ENCODE results near the gene COL4A2. TPM values are rescaled to one million over a fixed set of nuclear protein-coding genes. Genes with fewer than 3 reads are reported as not detected.

COL4A2 gene
- total RNA-seq, 1 donor from 2014 or later = 7.6 TPM

DNA sequence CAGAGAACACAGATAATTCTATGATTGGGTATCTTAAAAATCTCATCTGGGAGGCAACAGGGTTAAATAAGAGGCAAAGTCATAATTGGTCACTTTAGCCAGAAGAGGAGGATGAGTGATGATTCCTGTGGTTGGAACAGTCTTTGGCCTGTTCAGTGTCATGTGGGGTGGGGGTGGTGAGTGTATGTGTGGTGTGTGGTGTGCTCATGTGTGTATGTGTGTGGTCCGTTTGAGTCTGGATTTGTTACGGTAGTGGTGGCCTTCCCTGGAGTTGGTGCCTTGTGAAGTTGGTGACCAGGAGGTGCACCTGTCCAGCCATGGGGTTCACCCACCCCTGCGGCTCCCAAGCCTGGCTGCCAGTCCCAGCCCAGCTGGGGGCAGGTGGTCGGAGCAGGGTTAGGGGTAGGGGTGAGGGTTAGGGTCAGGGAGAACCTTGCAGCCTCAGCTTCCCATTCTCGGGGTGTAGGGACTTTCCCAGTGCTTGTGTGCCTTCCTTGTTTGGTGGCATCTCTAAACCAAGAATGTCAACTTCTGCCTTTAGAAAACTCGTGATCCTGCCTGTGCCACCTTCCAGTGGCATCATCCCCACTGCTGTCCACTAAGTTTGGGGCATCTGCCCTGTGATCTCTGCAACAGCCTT lies 156.9 kb downstream of the COL4A2 start:
- Histone ChIP-seq H3K36me3 (ENCODE audit: control insufficient read depth, insufficient read depth, low read length) (no peaks in the 10 kb centered on the region), H3K27me3 (ENCODE audit: control insufficient read depth, insufficient read depth, low read length) (no peaks in the 10 kb centered on the region)
- no peak for DNase-seq (ENCODE audit: low read depth)

DNA sequence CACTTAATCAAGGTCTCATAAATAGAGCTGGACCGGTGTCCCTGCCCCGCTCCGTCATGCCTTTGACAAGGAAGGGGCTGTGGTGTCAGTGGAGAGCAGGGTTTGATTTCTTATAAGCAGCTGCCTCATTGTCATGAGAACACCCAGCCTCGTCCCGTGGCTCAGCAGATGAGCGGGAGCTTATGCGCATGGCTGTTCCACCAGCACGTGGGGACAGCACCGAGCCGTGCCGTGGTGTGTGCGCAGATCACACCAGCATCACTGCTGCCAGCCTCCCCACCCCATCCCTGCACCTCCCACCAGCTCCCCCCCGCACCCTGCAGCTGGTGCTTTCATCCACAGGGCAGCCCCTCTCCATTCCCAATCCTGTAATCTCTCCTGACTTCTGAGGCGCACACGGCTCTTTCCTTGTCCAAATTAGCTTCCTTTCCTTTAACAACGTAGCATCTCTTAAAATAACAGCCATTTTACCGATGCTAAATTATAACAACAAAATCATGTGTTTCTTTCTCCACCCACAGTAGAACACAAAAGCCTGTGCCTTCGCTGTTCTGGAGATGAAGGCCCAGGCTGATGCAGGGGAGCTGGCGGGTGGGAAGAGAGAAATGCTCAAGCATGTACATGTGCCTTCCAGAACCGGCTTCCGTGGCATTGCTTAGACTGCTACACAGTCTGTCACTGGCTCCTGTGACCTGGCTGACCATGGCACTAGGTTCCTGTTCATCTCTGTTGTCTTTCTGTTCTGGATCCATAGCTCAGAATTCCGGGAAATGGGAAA lies 157.7 kb downstream of the COL4A2 start:
- TF ChIP-seq, protein P1, sequence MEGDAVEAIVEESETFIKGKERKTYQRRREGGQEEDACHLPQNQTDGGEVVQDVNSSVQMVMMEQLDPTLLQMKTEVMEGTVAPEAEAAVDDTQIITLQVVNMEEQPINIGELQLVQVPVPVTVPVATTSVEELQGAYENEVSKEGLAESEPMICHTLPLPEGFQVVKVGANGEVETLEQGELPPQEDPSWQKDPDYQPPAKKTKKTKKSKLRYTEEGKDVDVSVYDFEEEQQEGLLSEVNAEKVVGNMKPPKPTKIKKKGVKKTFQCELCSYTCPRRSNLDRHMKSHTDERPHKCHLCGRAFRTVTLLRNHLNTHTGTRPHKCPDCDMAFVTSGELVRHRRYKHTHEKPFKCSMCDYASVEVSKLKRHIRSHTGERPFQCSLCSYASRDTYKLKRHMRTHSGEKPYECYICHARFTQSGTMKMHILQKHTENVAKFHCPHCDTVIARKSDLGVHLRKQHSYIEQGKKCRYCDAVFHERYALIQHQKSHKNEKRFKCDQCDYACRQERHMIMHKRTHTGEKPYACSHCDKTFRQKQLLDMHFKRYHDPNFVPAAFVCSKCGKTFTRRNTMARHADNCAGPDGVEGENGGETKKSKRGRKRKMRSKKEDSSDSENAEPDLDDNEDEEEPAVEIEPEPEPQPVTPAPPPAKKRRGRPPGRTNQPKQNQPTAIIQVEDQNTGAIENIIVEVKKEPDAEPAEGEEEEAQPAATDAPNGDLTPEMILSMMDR (IDR thresholded peaks at IDR 0.05; ENCODE audit: insufficient read depth, low read length, severe bottlenecking) = no peak
- DNase-seq (ENCODE audit: low read depth) = no peak
- H3K4me3 ChIP-seq (ENCODE audit: low read depth, low read length) = no peak overlapping the region
- peak; percentile 13 for FAIRE-seq
- H3K36me3 ChIP-seq (ENCODE audit: control insufficient read depth, insufficient read depth, low read length) = peaks cover 2% of the 10 kb centered on the region
- no peaks in the 10 kb centered on the region for H3K27me3 ChIP-seq (ENCODE audit: control insufficient read depth, insufficient read depth, low read length)

More for the DNA sequence above, 156.9 kb downstream of the COL4A2 start:
- peak; percentile 84 for FAIRE-seq
- TF ChIP-seq, protein P1 (IDR thresholded peaks at IDR 0.05; ENCODE audit: insufficient read depth, low read length, severe bottlenecking) = no peak
- H3K4me3 ChIP-seq (ENCODE audit: low read depth, low read length) = no peak overlapping the region

DNA sequence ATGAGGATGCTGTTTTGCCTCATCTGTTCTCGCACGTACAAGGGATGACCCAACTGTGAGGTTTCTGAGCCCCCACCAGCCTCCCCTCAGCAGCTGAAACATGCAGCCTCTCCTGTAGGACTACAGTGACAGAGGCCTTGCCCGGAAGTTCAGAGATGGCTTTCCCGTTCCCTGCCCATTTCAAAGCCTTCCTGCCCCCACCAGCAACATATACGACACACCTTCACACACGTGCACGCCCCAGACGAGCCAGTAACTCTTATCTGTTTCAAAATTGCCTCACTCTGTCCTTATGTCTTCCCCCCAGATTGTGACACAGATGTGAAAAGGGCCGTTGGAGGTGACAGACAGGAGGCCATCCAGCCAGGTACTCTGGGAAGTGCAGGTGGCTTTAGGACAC lies 158.6 kb downstream of the COL4A2 start:
- DNase-seq (ENCODE audit: low read depth) = no peak
- peaks cover 2% of the 10 kb centered on the region for H3K36me3 ChIP-seq (ENCODE audit: control insufficient read depth, insufficient read depth, low read length)
- H3K27me3 ChIP-seq (ENCODE audit: control insufficient read depth, insufficient read depth, low read length) = no peaks in the 10 kb centered on the region
- FAIRE-seq = no peak
- TF ChIP-seq, protein P1 (IDR thresholded peaks at IDR 0.05; ENCODE audit: insufficient read depth, low read length, severe bottlenecking) = no peak
- H3K4me3 ChIP-seq (ENCODE audit: low read depth, low read length) = no peak overlapping the region

DNA sequence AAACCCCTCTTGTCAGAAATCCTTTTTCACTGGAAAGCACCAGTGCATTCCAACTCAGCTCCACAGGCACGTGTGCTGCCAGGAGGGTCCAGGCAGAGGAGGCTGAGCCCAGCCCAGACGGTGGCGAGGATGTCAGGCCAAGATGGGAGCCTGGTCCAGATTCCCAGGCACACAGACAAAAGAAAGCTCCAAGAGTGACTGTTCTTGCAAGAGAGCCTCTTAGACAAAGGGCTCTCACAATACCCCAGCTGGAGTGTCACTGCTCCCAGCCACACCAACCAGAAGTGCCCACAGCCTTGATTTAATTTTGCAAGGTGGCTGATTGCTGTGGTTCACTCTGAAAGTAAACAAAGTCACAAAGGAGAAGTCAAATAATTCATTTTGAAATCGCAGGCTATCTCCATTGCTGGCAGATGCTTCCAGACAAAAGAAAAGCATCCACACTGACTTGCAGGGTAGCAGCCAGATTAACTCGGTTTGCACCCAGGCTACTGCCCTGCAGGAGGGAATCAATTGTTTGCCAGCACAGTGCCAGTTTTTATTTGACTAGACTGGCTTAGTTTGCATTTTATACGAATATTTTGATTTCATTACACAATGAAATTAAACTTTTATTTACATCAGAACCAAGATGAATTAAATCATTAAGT lies 159.3 kb downstream of the COL4A2 start:
- DNase-seq (ENCODE audit: low read depth) (no peak), FAIRE-seq (no peak)
- no peaks in the 10 kb centered on the region for H3K27me3 ChIP-seq (ENCODE audit: control insufficient read depth, insufficient read depth, low read length)
- TF ChIP-seq, protein P1 (IDR thresholded peaks at IDR 0.05; ENCODE audit: insufficient read depth, low read length, severe bottlenecking) = no peak
- H3K36me3 ChIP-seq (ENCODE audit: control insufficient read depth, insufficient read depth, low read length) = peaks cover 2% of the 10 kb centered on the region
- H3K4me3 ChIP-seq (ENCODE audit: low read depth, low read length) = no peak overlapping the region

DNA sequence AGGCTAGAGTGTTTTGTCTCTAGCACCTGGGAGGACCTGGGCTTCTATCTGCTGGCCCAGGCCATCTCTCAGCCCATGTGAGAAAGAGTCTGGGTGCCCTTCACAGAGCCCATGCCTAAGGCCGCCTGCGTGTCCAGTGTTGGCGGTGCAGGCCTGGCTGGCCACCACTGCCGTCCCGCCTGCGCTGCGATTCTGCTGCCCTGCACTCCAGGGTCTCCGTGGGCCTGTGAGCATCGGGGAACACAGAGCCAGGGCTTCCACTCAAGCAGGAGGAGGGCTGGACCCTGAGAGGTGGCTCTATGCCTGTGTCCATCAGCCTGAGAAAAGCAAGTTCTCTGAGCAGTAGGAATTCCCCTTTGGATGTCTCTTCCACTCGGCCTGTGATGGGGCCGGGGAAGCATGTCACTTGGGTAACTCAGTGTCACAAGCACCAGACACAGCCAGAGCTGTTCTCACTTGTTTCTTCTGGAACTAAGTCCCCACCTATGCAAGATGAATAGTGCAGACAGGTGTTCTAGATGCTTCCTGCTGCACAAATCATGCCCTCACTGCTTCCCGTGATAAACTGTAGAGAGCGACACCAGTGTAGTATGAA lies 160.5 kb downstream of the COL4A2 start:
- TF ChIP-seq, protein P1 (IDR thresholded peaks at IDR 0.05; ENCODE audit: insufficient read depth, low read length, severe bottlenecking) = no peak
- FAIRE-seq (peak; percentile 86), DNase-seq (ENCODE audit: low read depth) (no peak)
- peaks cover 2% of the 10 kb centered on the region for H3K36me3 ChIP-seq (ENCODE audit: control insufficient read depth, insufficient read depth, low read length)
- H3K4me3 ChIP-seq (ENCODE audit: low read depth, low read length) = no peak overlapping the region
- no peaks in the 10 kb centered on the region for H3K27me3 ChIP-seq (ENCODE audit: control insufficient read depth, insufficient read depth, low read length)
